Stimulated activated naive B cell treated with anti-CD40 and anti-IgM and Interleukin-4, amounts not matched to agents 10 μg/mL and 1 μg/mL and 100 μg/mL, for 72 hours (primary cell): ENCODE measurements around the gene PBRM1.

Experiments used
- ATAC-seq, 2 donors: fragments of 150-1000 bp; cut with Tn5 transposase; replicated peaks; 2 replicates each; pipeline ENCODE4 v1.10.0; 2021; ENCODE audit warnings: moderate library complexity in 1 of 2
- DNase-seq: peaks from one replicate; pipeline ENCODE4 v3.0.0; 2021
- H3K27ac Mint-ChIP-seq: one replicate; pipeline ENCODE4 v1.8.0; 2022; ENCODE audit warnings: mild to moderate bottlenecking, mixed read lengths
- H3K27me3 Mint-ChIP-seq, 2 donors: one replicate each; pipeline ENCODE4 v1.8.0; 2022; ENCODE audit warnings: mixed read lengths in 2 of 2
- H3K36me3 Mint-ChIP-seq, 2 donors: one replicate each; pipeline ENCODE4 v1.8.0; 2022; ENCODE audit warnings: mixed read lengths in 2 of 2, mild to moderate bottlenecking in 1 of 2
- H3K4me1 Mint-ChIP-seq, 2 donors: one replicate each; pipeline ENCODE4 v1.8.0; 2022; ENCODE audit warnings: mixed read lengths in 2 of 2, mild to moderate bottlenecking in 1 of 2
- H3K4me3 Mint-ChIP-seq, 2 donors: one replicate each; pipeline ENCODE4 v1.8.0; 2022; ENCODE audit warnings: mild to moderate bottlenecking in 2 of 2, mixed read lengths in 2 of 2, moderate library complexity in 1 of 2
- H3K9me3 Mint-ChIP-seq, 2 donors: one replicate each; pipeline ENCODE4 v1.8.0; 2022; ENCODE audit warnings: mixed read lengths in 2 of 2, mild to moderate bottlenecking in 1 of 2

The PBRM1 gene

DNA sequence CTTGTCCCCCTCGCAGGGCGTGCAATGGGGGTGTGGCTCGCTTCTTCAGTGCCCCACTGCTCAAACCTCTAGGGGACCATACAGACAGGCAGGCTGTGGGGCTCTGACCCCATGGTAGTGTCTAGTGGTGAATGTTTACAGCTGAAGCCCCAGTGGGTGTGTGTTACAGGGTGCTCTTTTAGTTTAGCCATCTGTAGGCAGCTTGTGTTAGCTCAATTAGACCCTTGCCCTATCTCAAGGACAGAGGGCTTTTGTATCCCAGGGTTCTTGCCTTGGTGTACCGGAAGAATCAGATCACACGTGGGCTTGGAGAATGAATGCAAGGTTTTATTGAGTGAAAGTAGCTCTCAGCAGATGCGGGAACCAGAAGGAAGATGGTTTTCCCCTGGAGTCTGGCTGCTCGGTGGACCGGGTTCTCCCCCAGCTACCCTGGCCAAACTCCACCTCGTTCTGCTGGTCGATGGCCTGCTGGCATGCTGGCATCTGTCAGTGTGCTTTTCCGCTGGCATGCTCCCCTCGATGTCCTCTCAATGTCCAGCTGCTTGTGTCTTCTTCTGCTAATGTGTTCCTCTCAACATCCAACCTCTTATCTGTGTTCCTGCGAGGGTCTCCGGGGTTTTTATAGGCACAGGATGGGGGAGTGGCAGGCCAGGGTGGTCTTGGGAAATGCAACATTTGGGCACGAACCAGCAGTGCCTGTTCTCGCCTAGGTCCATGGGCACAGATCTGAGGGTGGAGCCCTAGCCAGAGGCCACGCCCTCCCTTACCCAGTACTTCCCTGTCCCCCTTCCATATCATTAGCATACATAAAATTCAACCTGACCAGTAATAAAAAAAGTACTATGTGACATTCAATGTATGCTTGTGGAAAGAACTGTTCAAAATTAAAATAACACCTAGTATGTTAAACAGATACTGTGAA, 26.8 kb upstream of the PBRM1 start:
- Mint-ChIP-seq H3K36me3 (peaks cover 20 to 46% of the 10 kb centered on the region in 2 donors), H3K27ac (no peak overlapping the region), H3K9me3 (no peaks in the 10 kb centered on the region), H3K27me3 (no peaks in the 10 kb centered on the region), H3K4me1 (peaks cover 11 to 21% of the 10 kb centered on the region in 2 donors), H3K4me3 (no peak overlapping the region)
- DNase-seq (no peak), ATAC-seq (no peak)

DNA sequence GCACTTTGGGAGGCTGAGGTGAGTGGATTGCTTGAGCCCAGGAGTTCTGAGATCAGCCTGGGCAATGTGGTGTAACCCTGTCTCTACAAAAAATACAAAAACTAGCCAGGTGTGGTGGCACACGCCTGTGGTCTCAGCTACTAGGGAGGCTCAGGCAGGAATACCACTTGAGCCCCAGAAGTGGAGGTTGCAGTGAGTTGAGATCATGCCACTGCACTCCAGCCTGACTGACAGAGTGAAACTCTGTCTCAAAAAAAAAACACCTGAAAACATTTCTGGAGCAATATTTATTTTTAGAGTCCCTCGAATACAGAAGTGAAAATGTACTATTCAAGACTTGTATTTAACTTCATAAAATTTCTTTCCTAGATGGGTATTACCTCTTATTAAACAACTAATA, 24.8 kb upstream of the PBRM1 start:
- Mint-ChIP-seq H3K4me1 (peaks cover 14 to 31% of the 10 kb centered on the region in 2 donors), H3K36me3 (peaks cover 17 to 34% of the 10 kb centered on the region in 2 donors), H3K27ac (peak overlapping the region; percentile 65), H3K9me3 (no peaks in the 10 kb centered on the region), H3K4me3 (no peak overlapping the region), H3K27me3 (no peaks in the 10 kb centered on the region)
- ATAC-seq (peak in 1 of 2 donors; percentile 3), DNase-seq (no peak)

DNA sequence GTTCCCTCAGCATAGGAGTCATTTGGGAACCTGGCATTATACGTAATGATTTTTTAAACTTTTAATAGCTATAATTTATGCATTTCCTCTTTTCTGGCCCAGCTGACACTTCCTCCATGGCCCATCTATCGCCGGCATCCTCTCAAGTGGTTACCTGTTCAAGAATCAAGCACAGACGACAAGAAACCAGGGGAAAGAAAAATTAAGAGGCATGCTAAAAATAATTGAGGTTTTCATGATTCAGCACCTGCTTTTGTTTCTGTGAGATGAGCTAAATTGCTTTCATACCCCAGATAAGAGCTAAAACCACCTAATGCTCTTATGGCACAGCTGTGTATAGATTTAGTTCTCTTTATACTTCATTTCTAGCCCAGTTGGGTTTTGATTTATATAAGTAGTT, 21.9 kb upstream of the PBRM1 start:
- no peak for DNase-seq
- no peaks in the 10 kb centered on the region for H3K9me3 Mint-ChIP-seq
- H3K4me1 Mint-ChIP-seq: peaks cover 19 to 48% of the 10 kb centered on the region in 2 donors
- H3K27ac Mint-ChIP-seq: peak overlapping the region; percentile 83
- no peak for ATAC-seq
- peak overlapping the region; percentile 80 to 81 for H3K4me3 Mint-ChIP-seq
- no peaks in the 10 kb centered on the region for H3K27me3 Mint-ChIP-seq
- H3K36me3 Mint-ChIP-seq: peaks cover 20 to 30% of the 10 kb centered on the region in 2 donors

DNA sequence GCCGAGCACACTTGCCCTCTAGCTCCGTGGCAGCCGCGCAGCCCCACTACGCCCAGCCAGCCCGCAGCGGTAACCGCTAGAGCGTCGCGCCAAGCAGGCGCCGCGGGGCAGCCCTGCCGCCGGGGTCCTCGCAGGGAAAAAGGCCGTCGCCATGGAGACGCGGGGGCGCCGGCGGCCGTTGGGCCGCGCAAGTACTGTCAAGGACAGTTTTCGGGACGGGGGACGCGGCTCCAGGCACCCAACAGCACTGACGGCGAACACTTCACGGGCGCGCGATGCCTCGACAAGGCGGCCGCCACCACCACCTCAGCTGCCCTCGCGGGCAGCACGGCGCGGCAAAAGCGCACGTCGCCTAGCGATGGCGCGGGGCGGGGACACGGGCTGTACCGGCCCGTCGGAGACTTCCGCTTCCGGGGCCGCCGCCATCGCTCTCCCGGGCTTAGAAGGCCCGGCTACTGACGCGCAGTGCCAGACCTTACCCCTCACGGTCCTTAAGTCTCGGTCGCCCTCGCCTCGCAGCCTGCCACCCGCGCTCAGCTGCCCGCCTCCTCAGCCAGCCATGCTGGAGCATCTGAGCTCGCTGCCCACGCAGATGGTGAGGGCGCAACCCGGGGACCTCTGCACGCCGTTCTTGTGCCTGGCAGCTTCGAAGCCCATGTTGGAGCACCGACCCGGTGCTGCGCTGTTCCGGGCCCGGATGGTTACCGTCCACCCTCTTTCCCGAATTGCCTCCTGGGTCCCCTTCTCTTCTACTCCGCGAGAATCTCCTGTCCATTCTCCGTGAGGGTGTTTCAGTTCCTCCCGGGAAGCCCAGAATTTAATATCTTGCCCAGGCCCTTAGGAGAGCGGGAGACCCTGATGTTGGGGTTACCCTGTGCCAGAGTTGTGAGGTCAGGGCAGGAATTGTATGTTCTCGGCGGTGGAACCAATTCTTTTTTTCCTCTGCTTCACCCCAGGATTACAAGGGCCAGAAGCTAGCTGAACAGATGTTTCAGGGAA, 20.3 kb upstream of the PBRM1 start, which contains the start of the genes GLT8D1 and SPCS1:
Gene GLT8D1, minus strand, starts transcription at position 104 of the 999 bp plus-strand sequence. CDS start 5,331 bp downstream, outside the sequence.
Gene SPCS1, plus strand, starts transcription at position 419 of the 999 bp plus-strand sequence. Its CDS starts 141 bp downstream, at position 560.
- DNase-seq: peak; percentile 84
- Mint-ChIP-seq H3K27me3 (no peaks in the 10 kb centered on the region), H3K4me1 (peaks cover 19 to 48% of the 10 kb centered on the region in 2 donors), H3K4me3 (peak within 1 kb of the TSS; percentile 97 to 98), H3K27ac (peak within 1 kb of the TSS; percentile 97), H3K9me3 (no peaks in the 10 kb centered on the region), H3K36me3 (peaks cover 14 to 22% of the 10 kb centered on the region in 2 donors)
- ATAC-seq: peak; percentile 92 to 93

DNA sequence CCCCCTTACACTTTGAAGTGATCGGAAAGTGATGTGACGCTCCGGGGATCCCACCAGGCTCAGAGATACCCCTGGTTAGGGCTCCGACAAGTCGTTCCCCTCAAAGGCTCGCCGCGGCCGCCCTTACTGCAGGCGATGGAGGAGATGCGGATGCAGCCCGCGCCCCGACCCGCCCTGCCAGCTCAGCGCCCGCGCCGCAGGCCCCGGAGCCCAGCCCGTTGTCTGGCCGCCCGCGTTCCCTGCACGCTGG, 19.6 kb upstream of the PBRM1 start:
- peaks cover 14 to 20% of the 10 kb centered on the region in 2 donors for H3K36me3 Mint-ChIP-seq
- peak overlapping the region; percentile 94 for H3K27ac Mint-ChIP-seq
- H3K9me3 Mint-ChIP-seq: no peaks in the 10 kb centered on the region
- H3K27me3 Mint-ChIP-seq: no peaks in the 10 kb centered on the region
- DNase-seq (no peak), ATAC-seq (peak in 1 of 2 donors; percentile 62)
- peak overlapping the region; percentile 97 to 98 for H3K4me3 Mint-ChIP-seq
- H3K4me1 Mint-ChIP-seq: peaks cover 17 to 45% of the 10 kb centered on the region in 2 donors

DNA sequence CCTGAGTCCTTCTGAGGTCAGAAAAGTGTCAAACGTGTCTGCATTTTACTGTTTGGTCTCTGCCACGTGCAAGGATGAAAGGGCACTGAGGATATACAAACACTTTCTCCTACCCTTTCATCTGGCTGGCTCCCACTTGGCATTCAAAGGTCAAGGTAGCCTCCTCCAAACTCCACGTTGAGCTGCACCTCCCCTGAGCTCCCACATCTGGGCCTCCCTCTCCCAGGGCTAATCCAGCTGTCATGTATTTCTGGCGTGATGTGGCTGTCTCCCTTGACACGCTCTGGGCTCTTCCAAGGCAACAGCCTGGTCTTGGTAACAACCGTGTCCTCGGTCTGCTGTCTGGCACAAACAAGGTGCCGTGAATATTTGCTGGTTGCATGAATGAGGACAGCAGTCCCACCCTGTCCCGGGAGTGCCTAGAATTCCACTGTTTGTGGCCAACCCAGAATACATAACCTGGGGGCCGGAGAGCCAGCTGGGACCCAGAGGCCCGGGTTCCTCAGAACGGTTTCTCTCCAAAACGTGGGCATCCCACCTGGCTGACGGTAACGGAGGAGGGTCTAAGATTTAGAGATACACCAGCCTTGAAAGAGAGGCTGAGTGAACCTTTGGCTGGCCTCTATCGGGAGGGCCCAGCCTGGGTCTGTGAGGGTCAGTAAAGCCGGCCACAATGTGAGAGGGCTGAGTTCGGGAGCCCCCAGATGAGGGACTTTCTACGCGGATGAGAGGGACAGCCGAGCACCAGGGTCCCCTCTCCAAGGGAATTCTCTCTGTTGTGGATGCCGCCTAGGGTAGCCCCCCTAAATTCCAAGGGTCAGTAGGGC, 19.1 kb upstream of the PBRM1 start:
- H3K27me3 Mint-ChIP-seq: no peaks in the 10 kb centered on the region
- ATAC-seq (peak; percentile 4 to 5), DNase-seq (no peak)
- H3K27ac Mint-ChIP-seq: peak overlapping the region; percentile 94
- H3K4me3 Mint-ChIP-seq: peak overlapping the region; percentile 97 to 98
- H3K4me1 Mint-ChIP-seq: peaks cover 15 to 40% of the 10 kb centered on the region in 2 donors
- H3K36me3 Mint-ChIP-seq: peaks cover 10 to 16% of the 10 kb centered on the region in 2 donors
- H3K9me3 Mint-ChIP-seq: no peaks in the 10 kb centered on the region

DNA sequence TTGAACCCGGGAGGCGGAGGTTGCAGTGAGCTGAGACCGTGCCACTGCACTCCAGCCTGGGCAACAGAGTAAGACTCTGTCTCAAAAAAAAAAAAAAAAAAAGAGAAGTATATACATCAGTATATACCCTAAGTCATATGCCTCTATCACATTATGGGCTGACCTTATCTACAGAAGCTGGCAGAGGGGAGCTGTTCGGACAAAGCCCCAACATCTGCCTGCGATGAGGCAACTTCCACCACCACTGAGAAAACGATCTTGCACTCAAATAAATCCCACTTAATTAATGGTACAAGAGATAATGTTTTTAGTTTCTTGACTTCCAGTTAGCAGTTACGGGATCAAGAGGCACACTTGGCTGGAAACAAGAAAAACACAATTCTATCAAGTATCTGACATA, 17.6 kb upstream of the PBRM1 start:
- H3K4me3 Mint-ChIP-seq: no peak overlapping the region

DNA sequence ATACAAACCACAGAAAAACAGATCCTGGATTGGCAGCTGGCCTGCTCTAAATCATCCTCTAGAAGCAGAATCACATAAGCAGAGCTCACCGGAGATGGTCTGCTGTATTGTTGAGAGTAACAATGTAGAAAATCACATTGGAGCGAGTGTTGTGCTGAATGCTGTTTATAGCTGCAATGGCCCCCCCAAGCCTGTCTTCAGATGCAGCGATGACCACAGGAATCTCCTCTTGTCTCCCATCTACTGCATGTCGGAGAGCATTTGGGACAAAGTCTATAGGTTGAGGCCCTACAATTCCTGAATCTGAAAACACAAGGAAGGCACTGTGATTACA, 11.9 kb upstream of the PBRM1 start:
- Mint-ChIP-seq H3K27ac (peak overlapping the region; percentile 56), H3K36me3 (peaks cover 20 to 38% of the 10 kb centered on the region in 2 donors), H3K9me3 (no peaks in the 10 kb centered on the region), H3K4me3 (no peak overlapping the region), H3K4me1 (peaks cover 11 to 41% of the 10 kb centered on the region in 2 donors), H3K27me3 (no peaks in the 10 kb centered on the region)
- no peak for ATAC-seq
- DNase-seq: no peak

More for the DNA sequence above, 17.6 kb upstream of the PBRM1 start:
- H3K36me3 Mint-ChIP-seq: peaks cover 5 to 12% of the 10 kb centered on the region in 2 donors
- no peak overlapping the region for H3K27ac Mint-ChIP-seq
- no peaks in the 10 kb centered on the region for H3K9me3 Mint-ChIP-seq
- DNase-seq: no peak
- H3K27me3 Mint-ChIP-seq: no peaks in the 10 kb centered on the region
- no peak for ATAC-seq
- H3K4me1 Mint-ChIP-seq: peaks cover 12 to 32% of the 10 kb centered on the region in 2 donors

DNA sequence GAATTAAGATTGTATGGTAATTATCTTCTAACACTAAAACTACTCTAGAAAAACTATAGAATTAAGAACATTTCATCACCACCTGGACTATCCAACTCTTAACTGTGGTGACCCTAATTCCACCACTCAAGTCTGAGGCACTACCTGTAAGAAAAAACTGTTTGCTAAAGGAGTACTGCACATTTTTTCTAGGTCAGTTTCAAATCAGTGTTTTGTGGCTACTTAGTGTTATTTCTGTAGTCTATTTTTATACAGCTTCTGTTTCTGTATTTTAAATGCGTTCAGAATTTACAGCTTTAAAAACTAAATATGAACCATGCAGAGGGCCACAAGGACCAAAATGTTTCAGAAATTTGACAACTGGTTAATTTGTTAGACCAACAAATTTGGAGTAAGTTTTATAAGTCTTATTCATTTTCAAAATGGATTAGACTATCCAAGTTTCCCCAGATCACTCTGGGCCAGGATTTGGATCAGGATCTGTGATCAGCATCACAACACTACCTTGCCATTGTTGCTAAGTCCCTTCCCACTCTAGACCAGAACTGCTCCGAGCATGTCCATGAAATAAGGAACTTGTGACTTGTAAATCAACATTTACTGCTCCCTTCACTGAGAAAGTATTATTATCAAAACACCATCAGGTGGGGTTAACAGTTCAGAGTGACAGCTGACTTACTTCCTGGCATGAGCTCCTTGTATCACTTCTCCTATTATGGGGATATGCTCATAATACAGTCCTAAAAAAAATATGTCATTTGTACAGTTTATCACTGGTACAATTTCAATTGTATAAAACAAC, 11.3 kb upstream of the PBRM1 start:
- Mint-ChIP-seq H3K36me3 (peaks cover 20 to 38% of the 10 kb centered on the region in 2 donors), H3K27ac (peak overlapping the region; percentile 56), H3K4me3 (no peak overlapping the region), H3K27me3 (no peaks in the 10 kb centered on the region), H3K9me3 (no peaks in the 10 kb centered on the region), H3K4me1 (peaks cover 11 to 45% of the 10 kb centered on the region in 2 donors)
- DNase-seq (no peak), ATAC-seq (peak; percentile 63 to 69)

DNA sequence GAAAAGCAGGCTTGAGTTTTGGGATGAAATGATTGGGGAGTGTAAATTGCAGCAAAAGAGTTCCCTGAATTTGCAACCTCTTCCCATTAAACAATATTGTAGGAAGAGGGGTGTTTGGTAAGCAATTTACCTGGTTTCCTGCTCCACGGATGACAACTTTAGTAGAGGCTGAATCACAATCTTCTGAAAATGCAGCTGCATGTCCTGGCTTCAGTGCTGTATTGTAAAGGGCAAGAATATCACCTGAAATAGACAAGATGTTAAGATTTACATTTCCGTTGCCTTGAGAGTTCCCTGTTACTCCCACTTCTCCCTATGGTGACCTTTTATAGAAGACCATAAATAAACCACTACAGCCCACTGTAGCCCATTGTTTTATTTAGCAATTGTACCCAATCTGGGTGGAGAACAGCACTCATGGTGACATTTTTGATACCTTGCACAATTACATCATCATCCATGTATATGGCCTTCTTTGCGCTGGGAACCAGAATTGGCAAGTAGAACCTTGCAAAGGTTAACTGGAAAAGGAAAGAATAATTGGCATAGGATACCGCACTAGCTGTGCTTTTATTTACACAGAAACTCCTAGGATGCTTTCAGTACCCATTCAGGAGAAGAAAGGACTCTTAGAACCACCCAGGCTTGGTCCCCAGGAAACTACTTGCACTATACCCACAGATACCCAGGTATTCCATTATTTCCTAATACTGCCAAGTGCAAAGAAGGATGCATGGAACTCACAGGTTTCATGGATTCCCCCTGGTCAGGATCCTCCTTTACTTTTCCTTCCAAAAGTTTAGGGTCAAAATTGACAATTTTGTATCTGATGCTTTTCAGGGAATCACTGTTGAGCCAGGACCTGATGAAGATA, 10.3 kb upstream of the PBRM1 start:
- ATAC-seq (no peak), DNase-seq (no peak)
- Mint-ChIP-seq H3K9me3 (no peaks in the 10 kb centered on the region), H3K4me1 (peaks cover 11 to 45% of the 10 kb centered on the region in 2 donors), H3K36me3 (peaks cover 18 to 38% of the 10 kb centered on the region in 2 donors), H3K27ac (peak overlapping the region; percentile 37), H3K27me3 (no peaks in the 10 kb centered on the region), H3K4me3 (no peak overlapping the region)

DNA sequence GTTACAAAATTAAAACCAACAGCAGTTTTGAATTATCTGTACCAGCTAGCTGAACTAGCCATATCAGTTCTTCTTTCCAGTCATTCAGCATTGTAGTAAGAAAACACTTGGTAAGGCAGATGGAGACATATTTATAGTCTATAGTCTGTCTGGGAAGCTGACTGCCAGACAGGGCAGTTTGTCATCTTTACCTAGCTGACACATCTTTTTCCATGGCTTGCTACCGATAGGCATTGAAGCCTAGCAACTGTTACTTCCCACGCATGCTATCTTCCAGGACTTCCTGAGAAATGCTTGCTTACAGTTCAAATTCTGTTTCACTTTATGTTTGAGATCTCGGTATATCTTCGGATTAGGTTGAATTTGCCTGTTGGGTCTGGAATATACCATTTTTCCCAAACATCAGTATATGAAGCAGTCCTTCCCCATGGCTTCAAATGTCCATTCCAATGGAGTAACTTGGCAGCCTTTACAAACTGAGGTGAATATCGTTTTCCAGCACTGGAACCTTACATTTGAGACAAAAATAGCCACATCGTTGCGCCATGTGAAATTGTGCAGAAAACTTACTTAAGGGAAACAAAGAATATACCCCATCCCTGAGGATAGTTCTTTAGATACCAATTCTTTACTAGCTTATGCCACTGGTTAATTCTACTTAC, 8.9 kb upstream of the PBRM1 start:
- Mint-ChIP-seq H3K27ac (no peak overlapping the region), H3K9me3 (no peaks in the 10 kb centered on the region), H3K4me1 (peaks cover 15 to 53% of the 10 kb centered on the region in 2 donors), H3K27me3 (no peaks in the 10 kb centered on the region), H3K36me3 (peaks cover 25 to 43% of the 10 kb centered on the region in 2 donors), H3K4me3 (no peak overlapping the region)
- ATAC-seq (no peak), DNase-seq (no peak)

DNA sequence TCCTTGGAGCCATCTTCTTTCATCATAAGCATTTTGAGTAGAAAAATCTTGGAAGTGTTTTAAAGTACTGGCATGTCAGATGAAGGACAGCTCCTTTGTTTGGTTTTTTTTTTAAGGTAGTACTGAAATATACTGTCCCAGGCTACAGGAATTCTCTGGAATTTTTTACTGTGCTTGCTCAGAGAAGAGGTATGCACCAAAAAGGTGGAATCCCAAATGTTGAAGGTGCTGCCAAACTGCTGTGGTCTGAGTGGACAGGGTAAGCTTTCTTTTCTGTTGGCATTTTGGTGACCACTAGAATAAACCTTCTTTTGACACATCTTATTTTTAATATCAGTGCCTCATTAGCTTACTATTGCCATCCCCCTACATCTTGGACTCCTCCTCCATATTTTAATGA, 7.4 kb upstream of the PBRM1 start:
- no peak for DNase-seq
- no peak overlapping the region for H3K4me3 Mint-ChIP-seq
- no peak for ATAC-seq
- peak overlapping the region; percentile 75 for H3K27ac Mint-ChIP-seq
- no peaks in the 10 kb centered on the region for H3K27me3 Mint-ChIP-seq
- H3K4me1 Mint-ChIP-seq: peaks cover 15 to 59% of the 10 kb centered on the region in 2 donors
- peaks cover 30 to 56% of the 10 kb centered on the region in 2 donors for H3K36me3 Mint-ChIP-seq
- no peaks in the 10 kb centered on the region for H3K9me3 Mint-ChIP-seq
